K562 (cell line): ENCODE measurements around the gene MSANTD1. TPM values are rescaled to one million over a fixed set of nuclear protein-coding genes. Genes with fewer than 3 reads are reported as not detected.

Experiments
- CSDE1 ChIP-seq, 2 experiments: fragments of 450-650 bp; IDR thresholded peaks; 2 replicates each; pipeline ENCODE4 v1.6.1; 2016; ENCODE audit warnings: mild to moderate bottlenecking in 1 of 2
- HNRNPH1 ChIP-seq: fragments of 200-400 bp; formaldehyde crosslinking; optimal IDR thresholded peaks from 2 replicates; pipeline ENCODE3; 2017; ENCODE audit warnings: low read depth, mild to moderate bottlenecking, low read length, moderate library complexity
- MYC ChIP-seq, 2 experiments: fragments of 250-450 bp in 1 of 2; sonication (Bioruptor Pico) in 1 of 2; IDR thresholded peaks; 2 replicates each; pipeline versions ENCODE4 v1.5.1 to v1.6.1; 2012 to 2021; ENCODE audit warnings: low read depth in 2 of 2, borderline replicate concordance in 1 of 2, improper control_type of control experiment in 1 of 2, low read length in 1 of 2, mild to moderate bottlenecking in 1 of 2, moderate library complexity in 1 of 2
- NFE2 ChIP-seq: IDR thresholded peaks from 2 replicates; pipeline ENCODE4 v1.6.1; 2014; ENCODE audit warnings: antibody characterized with exemption, low read depth
- NFE2L1 ChIP-seq: fragments of 450-650 bp; IDR thresholded peaks from 2 replicates; pipeline ENCODE4 v1.6.1; 2016; ENCODE audit warnings: missing genetic modification characterization, low read depth, mild to moderate bottlenecking, missing compliant biosample characterization, moderate library complexity, borderline replicate concordance
- NR3C1 ChIP-seq: sonication (generic); formaldehyde crosslinking; IDR thresholded peaks from 2 replicates; pipeline ENCODE4 v1.8.1; 2022; ENCODE audit warnings: missing genetic modification reagents
- RBBP5 ChIP-seq: fragments of 200-600 bp; sonication (generic); IDR thresholded peaks from 2 replicates; pipeline ENCODE4 v1.6.1; 2012; ENCODE audit warnings: borderline replicate concordance, mild to moderate bottlenecking, low read length, control low read depth, inconsistent platforms; ENCODE audit not compliant: insufficient read depth, poor library complexity, severe bottlenecking
- ZNF124 ChIP-seq: sonication (generic); formaldehyde crosslinking; IDR thresholded peaks from 2 replicates; pipeline ENCODE4 v1.8.1; 2022; ENCODE audit warnings: missing genetic modification reagents
- ZNF408 ChIP-seq: fragments of 250-450 bp; sonication (Bioruptor Pico); IDR thresholded peaks from 2 replicates; pipeline ENCODE4 v1.4.0; 2020; ENCODE audit warnings: low read depth, mild to moderate bottlenecking, moderate library complexity
- polyA plus RNA-seq, 8 experiments: library from polyadenylated mRNA; depleted of rRNA in 4 of 8; stranded (reverse) in 5 of 8; unstranded in 3 of 8; fragments of >200 nt; fragmentation: Nextera tagmentation in 2 of 8; fragmentation: Illumina TruSeq in 1 of 8; extraction: Ambion mirVana in 2 of 8; extraction: Trizol in 1 of 8; gene quantifications; 2 replicates each; pipeline versions ENCODE4 v1.2.1 to v1.2.3, GENCODE V29; 2011 to 2014; ENCODE audit warnings: inconsistent platforms in 1 of 8, missing spikeins in 1 of 8
- total RNA-seq, 7 experiments: library from RNA; depleted of rRNA in 6 of 7; stranded (reverse); fragments of >200 nt in 6 of 7; fragmentation: Illumina TruSeq in 2 of 7; extraction: Trizol in 2 of 7; gene quantifications; 2 replicates each; pipeline versions ENCODE4 v1.2.1 to v1.2.3, GENCODE V29; 2011 to 2021; ENCODE audit warnings: low replicate concordance in 1 of 7
- TF ChIP-seq, protein P1 (sequence below): sonication (generic); formaldehyde crosslinking; IDR thresholded peaks from 2 replicates; pipeline ENCODE4 v1.8.0; 2022; ENCODE audit warnings: mild to moderate bottlenecking, missing genetic modification reagents
- TF ChIP-seq, protein P2 (sequence below): fragments of 450-650 bp; formaldehyde crosslinking; IDR thresholded peaks from 2 replicates; pipeline ENCODE4 v1.4.0; 2022; ENCODE audit warnings: missing genetic modification characterization
- TF ChIP-seq, protein P3 (sequence below): sonication (generic); formaldehyde crosslinking; IDR thresholded peaks from 2 replicates; pipeline ENCODE4 v1.8.1; 2023; ENCODE audit warnings: mild to moderate bottlenecking, missing genetic modification reagents

The MSANTD1 gene
- total and polyA plus RNA-seq, 9 of the 15 experiments (the other 6 are each of a cell fraction or from before 2014, with no cell fraction given), result 0.04 to 0.09 (median 0.07) TPM; not detected in 6

DNA sequence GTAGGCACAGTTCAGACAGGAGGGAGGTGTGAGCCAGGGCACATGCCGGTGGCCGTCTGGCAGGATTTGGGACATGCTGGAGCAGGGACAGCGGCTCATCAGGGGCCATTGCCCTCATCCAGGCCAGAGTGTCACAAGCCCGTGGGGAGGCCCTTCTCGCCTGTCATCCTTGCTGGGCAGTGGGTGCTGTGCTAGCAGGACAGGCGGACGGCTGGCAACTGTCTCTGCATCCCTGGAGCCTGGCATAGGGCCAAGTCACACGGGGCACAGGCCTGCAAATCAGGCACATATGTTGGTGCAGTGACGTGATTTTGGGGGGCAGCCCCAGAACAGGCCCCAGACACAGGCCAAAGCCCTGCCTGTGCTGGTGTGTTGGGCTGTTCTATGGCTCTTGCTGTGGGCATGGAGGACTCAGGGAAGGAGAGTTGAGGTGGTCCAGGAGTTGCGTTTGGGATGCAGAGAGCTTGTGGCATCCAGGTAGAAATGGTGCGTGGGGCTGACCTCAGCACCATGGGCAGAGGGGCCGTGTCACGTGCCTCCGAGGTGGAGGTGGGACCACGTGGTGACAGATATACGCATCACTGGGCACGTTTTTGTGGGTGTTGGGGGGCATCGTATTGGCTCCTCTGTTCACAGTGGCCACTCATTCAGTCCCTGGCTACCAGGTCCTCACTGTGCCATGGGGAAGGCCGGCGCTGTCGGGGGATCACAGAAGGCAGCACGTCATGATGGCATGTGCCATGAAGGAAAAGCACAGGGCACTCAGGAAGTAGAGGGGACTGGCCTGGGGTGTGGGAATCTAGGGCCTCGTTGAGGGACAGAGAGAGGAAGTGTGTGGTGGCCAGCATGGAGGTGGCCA lies 14.6 kb upstream of the MSANTD1 start (continued):
- TF ChIP-seq, protein P1, sequence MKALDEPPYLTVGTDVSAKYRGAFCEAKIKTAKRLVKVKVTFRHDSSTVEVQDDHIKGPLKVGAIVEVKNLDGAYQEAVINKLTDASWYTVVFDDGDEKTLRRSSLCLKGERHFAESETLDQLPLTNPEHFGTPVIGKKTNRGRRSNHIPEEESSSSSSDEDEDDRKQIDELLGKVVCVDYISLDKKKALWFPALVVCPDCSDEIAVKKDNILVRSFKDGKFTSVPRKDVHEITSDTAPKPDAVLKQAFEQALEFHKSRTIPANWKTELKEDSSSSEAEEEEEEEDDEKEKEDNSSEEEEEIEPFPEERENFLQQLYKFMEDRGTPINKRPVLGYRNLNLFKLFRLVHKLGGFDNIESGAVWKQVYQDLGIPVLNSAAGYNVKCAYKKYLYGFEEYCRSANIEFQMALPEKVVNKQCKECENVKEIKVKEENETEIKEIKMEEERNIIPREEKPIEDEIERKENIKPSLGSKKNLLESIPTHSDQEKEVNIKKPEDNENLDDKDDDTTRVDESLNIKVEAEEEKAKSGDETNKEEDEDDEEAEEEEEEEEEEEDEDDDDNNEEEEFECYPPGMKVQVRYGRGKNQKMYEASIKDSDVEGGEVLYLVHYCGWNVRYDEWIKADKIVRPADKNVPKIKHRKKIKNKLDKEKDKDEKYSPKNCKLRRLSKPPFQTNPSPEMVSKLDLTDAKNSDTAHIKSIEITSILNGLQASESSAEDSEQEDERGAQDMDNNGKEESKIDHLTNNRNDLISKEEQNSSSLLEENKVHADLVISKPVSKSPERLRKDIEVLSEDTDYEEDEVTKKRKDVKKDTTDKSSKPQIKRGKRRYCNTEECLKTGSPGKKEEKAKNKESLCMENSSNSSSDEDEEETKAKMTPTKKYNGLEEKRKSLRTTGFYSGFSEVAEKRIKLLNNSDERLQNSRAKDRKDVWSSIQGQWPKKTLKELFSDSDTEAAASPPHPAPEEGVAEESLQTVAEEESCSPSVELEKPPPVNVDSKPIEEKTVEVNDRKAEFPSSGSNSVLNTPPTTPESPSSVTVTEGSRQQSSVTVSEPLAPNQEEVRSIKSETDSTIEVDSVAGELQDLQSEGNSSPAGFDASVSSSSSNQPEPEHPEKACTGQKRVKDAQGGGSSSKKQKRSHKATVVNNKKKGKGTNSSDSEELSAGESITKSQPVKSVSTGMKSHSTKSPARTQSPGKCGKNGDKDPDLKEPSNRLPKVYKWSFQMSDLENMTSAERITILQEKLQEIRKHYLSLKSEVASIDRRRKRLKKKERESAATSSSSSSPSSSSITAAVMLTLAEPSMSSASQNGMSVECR, result 0 out of 2 replicates have a peak, but pooled peaks have one; percentile 26
- no peak for TF ChIP-seq NFE2L1 (tag)
- TF ChIP-seq, protein P2, sequence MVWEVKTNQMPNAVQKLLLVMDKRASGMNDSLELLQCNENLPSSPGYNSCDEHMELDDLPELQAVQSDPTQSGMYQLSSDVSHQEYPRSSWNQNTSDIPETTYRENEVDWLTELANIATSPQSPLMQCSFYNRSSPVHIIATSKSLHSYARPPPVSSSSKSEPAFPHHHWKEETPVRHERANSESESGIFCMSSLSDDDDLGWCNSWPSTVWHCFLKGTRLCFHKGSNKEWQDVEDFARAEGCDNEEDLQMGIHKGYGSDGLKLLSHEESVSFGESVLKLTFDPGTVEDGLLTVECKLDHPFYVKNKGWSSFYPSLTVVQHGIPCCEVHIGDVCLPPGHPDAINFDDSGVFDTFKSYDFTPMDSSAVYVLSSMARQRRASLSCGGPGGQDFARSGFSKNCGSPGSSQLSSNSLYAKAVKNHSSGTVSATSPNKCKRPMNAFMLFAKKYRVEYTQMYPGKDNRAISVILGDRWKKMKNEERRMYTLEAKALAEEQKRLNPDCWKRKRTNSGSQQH (CRISPR knock-in tag), result no peak
- no peak for TF ChIP-seq HNRNPH1
- TF ChIP-seq CSDE1 (IDR thresholded peaks at IDR 0.05), result no peak
- no peak for TF ChIP-seq ZNF124
- no peak for TF ChIP-seq NFE2
- TF ChIP-seq NR3C1, result no peak
- 0 out of 2 replicates have a peak, but pooled peaks have one; percentile 1 for TF ChIP-seq MYC (IDR thresholded peaks at IDR 0.05; ENCODE audit: low read depth, low read length)
- TF ChIP-seq MYC (CRISPR knock-in tag; IDR thresholded peaks at IDR 0.05; ENCODE audit: borderline replicate concordance, low read depth), result no peak
- no peak for TF ChIP-seq ZNF408 (CRISPR knock-in tag)
- TF ChIP-seq, protein P3, sequence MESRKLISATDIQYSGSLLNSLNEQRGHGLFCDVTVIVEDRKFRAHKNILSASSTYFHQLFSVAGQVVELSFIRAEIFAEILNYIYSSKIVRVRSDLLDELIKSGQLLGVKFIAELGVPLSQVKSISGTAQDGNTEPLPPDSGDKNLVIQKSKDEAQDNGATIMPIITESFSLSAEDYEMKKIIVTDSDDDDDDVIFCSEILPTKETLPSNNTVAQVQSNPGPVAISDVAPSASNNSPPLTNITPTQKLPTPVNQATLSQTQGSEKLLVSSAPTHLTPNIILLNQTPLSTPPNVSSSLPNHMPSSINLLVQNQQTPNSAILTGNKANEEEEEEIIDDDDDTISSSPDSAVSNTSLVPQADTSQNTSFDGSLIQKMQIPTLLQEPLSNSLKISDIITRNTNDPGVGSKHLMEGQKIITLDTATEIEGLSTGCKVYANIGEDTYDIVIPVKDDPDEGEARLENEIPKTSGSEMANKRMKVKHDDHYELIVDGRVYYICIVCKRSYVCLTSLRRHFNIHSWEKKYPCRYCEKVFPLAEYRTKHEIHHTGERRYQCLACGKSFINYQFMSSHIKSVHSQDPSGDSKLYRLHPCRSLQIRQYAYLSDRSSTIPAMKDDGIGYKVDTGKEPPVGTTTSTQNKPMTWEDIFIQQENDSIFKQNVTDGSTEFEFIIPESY, result 0 out of 2 replicates have a peak, but pooled peaks have one; percentile 8
- no peak for TF ChIP-seq RBBP5
- TF ChIP-seq, all 486 proteins: peak for 8
